ENCODE measurements around the gene CTDSP1.

CTDSP1 gene

DNA sequence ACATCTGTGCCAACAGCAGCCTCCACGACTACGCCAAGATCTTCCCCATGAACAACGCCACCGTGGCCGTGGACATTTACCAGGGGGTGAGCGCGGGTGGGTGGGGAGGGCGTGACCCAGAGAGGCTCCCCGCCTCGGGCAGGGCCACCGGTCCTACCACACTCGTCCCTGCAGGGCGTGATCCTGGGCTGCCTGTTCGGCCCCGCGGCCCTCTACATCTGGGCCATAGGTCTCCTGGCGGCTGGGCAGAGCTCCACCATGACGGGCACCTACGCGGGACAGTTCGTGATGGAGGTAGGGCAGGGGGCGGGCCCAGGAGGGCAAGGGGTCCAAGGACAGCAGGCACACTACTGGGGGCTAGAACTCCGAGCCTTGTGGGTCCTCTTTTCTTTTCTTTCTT, 8.5 kb upstream of the CTDSP1 start:
- no peak overlapping the region for H3K4me3 ChIP-seq (replicated peaks; ENCODE audit: low read depth, low read length)
- TF ChIP-seq, protein P1, sequence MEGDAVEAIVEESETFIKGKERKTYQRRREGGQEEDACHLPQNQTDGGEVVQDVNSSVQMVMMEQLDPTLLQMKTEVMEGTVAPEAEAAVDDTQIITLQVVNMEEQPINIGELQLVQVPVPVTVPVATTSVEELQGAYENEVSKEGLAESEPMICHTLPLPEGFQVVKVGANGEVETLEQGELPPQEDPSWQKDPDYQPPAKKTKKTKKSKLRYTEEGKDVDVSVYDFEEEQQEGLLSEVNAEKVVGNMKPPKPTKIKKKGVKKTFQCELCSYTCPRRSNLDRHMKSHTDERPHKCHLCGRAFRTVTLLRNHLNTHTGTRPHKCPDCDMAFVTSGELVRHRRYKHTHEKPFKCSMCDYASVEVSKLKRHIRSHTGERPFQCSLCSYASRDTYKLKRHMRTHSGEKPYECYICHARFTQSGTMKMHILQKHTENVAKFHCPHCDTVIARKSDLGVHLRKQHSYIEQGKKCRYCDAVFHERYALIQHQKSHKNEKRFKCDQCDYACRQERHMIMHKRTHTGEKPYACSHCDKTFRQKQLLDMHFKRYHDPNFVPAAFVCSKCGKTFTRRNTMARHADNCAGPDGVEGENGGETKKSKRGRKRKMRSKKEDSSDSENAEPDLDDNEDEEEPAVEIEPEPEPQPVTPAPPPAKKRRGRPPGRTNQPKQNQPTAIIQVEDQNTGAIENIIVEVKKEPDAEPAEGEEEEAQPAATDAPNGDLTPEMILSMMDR (IDR thresholded peaks at IDR 0.05; ENCODE audit: low read depth, low read length, missing control alignments), result no peak
- no peak for DNase-seq (ENCODE audit: extremely low read depth, low read depth)

DNA sequence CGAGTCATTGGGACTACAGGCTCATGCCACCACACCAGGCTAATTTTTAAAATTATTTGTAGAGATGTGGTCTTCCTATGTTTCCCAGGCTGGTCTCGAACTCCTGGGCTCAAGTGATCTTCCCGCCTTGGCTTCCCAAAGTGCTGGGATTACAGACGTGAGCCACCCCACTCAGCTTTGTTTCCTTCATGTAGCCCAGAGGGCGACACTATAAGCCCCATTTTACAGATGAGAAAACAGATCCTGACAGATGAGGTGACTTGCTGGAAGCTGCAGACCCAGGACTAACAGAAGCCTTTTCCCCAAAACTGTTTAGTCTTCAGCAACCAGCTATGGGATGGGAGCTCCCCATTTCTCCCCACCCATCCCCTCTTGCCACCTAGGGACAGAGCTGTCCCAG, 7.2 kb upstream of the CTDSP1 start:
- TF ChIP-seq, protein P1 (IDR thresholded peaks at IDR 0.05; ENCODE audit: low read depth, low read length, missing control alignments), result no peak
- H3K4me3 ChIP-seq (replicated peaks; ENCODE audit: low read depth, low read length), result no peak overlapping the region
- no peak for DNase-seq (ENCODE audit: extremely low read depth, low read depth)

DNA sequence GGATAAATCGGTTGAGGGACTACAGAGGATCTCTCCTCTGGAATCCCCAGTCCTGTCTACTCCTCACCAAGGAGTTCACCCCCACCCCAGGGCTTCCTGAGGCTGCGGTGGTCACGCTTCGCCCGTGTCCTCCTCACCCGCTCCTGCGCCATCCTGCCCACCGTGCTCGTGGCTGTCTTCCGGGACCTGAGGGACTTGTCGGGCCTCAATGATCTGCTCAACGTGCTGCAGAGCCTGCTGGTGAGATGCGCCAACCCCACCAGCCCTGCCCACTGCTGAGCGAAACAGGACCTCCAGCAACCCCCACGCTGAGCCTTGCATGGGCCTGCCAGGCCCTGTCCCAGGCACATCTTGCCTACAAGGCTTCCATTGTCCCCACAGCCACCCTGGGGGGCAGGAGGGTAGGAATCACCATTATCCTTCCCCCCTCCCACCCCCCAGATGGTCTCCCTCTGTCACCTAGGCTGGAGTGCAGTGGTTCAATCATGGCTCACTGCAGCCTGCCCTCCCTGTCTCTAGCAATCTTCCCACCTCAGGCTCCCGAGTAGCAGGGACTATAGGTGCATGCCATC, 6.7 kb upstream of the CTDSP1 start:
- no peak for DNase-seq (ENCODE audit: extremely low read depth, low read depth)
- no peak overlapping the region for H3K4me3 ChIP-seq (replicated peaks; ENCODE audit: low read depth, low read length)
- TF ChIP-seq, protein P1 (IDR thresholded peaks at IDR 0.05; ENCODE audit: low read depth, low read length, missing control alignments), result no peak

DNA sequence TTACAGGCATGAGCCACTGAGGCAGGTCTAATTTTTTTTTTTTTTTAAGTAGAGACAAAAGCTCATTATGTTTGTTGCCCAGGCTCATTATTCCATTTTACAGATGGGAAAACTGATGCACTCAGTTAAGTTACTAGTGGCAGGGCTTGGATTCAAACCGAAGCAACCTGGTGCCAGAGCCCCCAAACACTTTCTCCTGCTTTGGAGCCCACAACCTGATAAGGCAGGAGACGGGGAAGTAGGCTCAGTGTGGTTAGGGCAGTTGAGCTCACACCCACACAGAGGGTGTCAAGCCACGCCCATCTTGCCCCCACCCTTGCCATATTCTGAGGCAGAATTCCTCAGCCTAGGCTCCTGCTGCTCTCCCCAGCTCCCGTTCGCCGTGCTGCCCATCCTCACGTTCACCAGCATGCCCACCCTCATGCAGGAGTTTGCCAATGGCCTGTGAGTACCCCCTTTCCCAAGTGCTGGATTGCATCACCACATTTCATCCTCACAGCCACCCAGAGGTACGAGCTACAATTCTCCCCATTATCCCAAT, 5.8 kb upstream of the CTDSP1 start:
- no peak overlapping the region for H3K4me3 ChIP-seq (replicated peaks; ENCODE audit: low read depth, low read length)
- TF ChIP-seq, protein P1 (IDR thresholded peaks at IDR 0.05; ENCODE audit: low read depth, low read length, missing control alignments), result no peak
- DNase-seq (ENCODE audit: extremely low read depth, low read depth), result no peak

DNA sequence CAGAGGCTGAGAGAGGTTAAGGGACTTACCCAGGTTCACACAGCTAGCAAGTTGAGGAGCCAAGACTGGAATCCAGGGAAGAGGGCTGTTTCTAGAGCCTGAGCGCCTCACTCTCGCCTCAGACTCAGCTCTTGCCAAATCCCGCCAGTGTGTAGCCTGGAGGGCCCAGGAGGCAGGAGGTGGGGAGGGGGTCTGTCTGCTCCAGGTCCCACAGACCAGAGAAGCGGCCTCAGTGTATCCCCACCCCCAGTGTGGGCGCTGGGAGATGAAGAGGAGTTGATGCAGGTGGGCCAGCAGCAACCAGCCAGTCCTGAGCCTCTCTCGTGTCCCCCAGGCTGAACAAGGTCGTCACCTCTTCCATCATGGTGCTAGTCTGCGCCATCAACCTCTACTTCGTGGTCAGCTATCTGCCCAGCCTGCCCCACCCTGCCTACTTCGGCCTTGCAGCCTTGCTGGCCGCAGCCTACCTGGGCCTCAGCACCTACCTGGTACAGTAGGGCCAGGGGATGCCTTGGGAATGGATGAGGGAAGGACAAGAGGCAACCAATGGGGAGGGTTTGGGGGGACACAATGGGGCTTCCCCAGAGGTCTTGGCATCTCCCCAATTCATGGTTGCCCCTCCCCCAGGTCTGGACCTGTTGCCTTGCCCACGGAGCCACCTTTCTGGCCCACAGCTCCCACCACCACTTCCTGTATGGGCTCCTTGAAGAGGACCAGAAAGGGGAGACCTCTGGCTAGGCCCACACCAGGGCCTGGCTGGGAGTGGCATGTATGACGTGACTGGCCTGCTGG, 5.2 kb upstream of the CTDSP1 start:
- DNase-seq (ENCODE audit: extremely low read depth, low read depth), result no peak
- TF ChIP-seq, protein P1 (IDR thresholded peaks at IDR 0.05; ENCODE audit: low read depth, low read length, missing control alignments), result no peak
- no peak overlapping the region for H3K4me3 ChIP-seq (replicated peaks; ENCODE audit: low read depth, low read length)

DNA sequence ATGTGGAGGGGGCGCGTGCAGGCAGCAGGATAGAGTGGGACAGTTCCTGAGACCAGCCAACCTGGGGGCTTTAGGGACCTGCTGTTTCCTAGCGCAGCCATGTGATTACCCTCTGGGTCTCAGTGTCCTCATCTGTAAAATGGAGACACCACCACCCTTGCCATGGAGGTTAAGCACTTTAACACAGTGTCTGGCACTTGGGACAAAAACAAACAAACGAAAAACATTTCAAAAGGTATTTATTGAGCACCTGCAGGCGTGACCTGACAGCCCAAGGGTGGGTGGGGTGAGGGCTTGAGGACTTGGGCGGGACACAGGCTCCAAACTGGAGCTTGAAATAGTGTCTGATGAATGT, 4.6 kb upstream of the CTDSP1 start:
- no peak for DNase-seq (ENCODE audit: extremely low read depth, low read depth)
- TF ChIP-seq, protein P1 (IDR thresholded peaks at IDR 0.05; ENCODE audit: low read depth, low read length, missing control alignments), result no peak
- H3K4me3 ChIP-seq (replicated peaks; ENCODE audit: low read depth, low read length), result no peak overlapping the region

Measured in HFF-Myc (cell line).